ENCODE results near the gene OAF. TPM values are rescaled to one million over a fixed set of nuclear protein-coding genes. Genes with fewer than 3 reads are reported as not detected.

The OAF gene
- total and polyA plus RNA-seq, 2 of the 8 experiments (the other 6 are each of a cell fraction or from before 2014, with no cell fraction given), result 1.3 to 1.5 TPM

DNA sequence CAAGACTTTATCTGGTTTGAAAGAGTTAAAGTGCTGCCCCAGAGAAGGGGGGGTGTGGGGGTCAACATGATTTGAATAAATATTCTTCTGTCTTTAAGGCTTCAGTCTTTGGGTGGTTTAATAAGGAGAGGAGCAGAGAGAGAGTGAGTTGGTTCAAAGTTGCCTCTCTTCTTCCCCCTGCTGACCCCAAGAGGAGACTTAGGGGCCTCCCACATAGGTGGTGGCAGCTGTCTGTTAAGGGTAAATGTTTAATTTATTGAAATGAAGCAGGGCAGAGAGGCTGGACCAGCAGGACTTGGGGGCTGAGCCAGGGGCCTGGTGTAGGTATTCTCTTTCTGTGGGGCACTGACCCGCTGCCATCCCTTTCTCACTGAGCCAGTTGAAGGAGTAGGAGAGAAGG lies 34.6 kb downstream of the OAF start (continued):
- TF ChIP-seq, protein P1, sequence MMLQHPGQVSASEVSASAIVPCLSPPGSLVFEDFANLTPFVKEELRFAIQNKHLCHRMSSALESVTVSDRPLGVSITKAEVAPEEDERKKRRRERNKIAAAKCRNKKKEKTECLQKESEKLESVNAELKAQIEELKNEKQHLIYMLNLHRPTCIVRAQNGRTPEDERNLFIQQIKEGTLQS (IDR thresholded peaks at IDR 0.05; ENCODE audit: insufficient read depth, low read depth, low read length), result no peak
- no peak for TF ChIP-seq SP2 (IDR thresholded peaks at IDR 0.05; ENCODE audit: low read length)

Data from H1 (cell line).